Common myeloid progenitor, CD34-positive (primary cell): ENCODE results near the gene MEI1.
A peak's percentile ranks its signal among the peaks of the same experiment; 100 is the strongest.
"Not testable (repeated sequence)": the region's sequence is repeated elsewhere in the genome, so short reads cannot be mapped to it uniquely, and the experiment has no call there.

Experiments used
- CTCF ChIA-PET: fragments of 350-600 bp; sonication (Branson Sonifier 250); formaldehyde crosslinking; loops from one replicate; lab custom pipeline; 2021; ENCODE audit warnings: antibody characterized with exemption; lab: Charles Lee
- POLR2A ChIA-PET: fragments of 350-600 bp; sonication (Branson Sonifier 250); formaldehyde crosslinking; loops from one replicate; lab custom pipeline; 2021; ENCODE audit warnings: antibody characterized with exemption; lab: Charles Lee
- DNase-seq, 3 donors: peaks; one replicate each; pipeline versions ENCODE4 v3.0.0 to v3.0.0-alpha.2; 2013
- H3K27ac ChIP-seq, 2 experiments: 1 replicate in 1 of 2; 2 replicates in 1 of 2; pipeline ENCODE4 v1.7.0; 2013; ENCODE audit warnings: inconsistent platforms in 2 of 2, low read length in 2 of 2, mild to moderate bottlenecking in 2 of 2, low read depth in 1 of 2, moderate library complexity in 1 of 2; ENCODE audit not compliant: severe bottlenecking in 2 of 2, insufficient read depth in 1 of 2, poor library complexity in 1 of 2
- H3K27me3 ChIP-seq, 5 experiments: replicated peaks in 2 of 5; 1 replicate in 3 of 5; 2 replicates in 2 of 5; pipeline versions ENCODE4 v1.6.1 to v1.7.0; 2013; ENCODE audit warnings: low read length in 4 of 5, mild to moderate bottlenecking in 2 of 5, moderate library complexity in 2 of 5, inconsistent platforms in 1 of 5; ENCODE audit not compliant: insufficient read depth in 5 of 5, control insufficient read depth in 4 of 5
- H3K36me3 ChIP-seq, 4 experiments: 1 replicate in 2 of 4; 2 replicates in 2 of 4; pipeline versions ENCODE4 v1.6.1 to v1.7.0; 2013; ENCODE audit warnings: low read length in 3 of 4, control low read depth in 1 of 4, mild to moderate bottlenecking in 1 of 4; ENCODE audit not compliant: control insufficient read depth in 4 of 4, insufficient read depth in 4 of 4
- H3K4me1 ChIP-seq, 4 experiments: 1 replicate in 3 of 4; 2 replicates in 1 of 4; pipeline versions ENCODE4 v1.6.1 to v1.7.1; 2013; ENCODE audit warnings: low read length in 3 of 4, mild to moderate bottlenecking in 3 of 4, control low read depth in 1 of 4, inconsistent platforms in 1 of 4, moderate library complexity in 1 of 4; ENCODE audit not compliant: control insufficient read depth in 4 of 4, insufficient read depth in 4 of 4; ENCODE audit errors: control extremely low read depth in 1 of 4
- H3K4me3 ChIP-seq, 7 experiments: 1 replicate in 4 of 7; 2 replicates in 3 of 7; pipeline versions ENCODE4 v1.5.1 to v1.7.0; 2013; ENCODE audit warnings: mild to moderate bottlenecking in 7 of 7, low read length in 6 of 7, moderate library complexity in 6 of 7, inconsistent platforms in 2 of 7, low read depth in 2 of 7, control low read depth in 1 of 7; ENCODE audit not compliant: insufficient read depth in 4 of 7, control insufficient read depth in 1 of 7; ENCODE audit errors: extremely low read depth in 1 of 7
- H3K9me3 ChIP-seq, 5 experiments: 1 replicate in 4 of 5; 2 replicates in 1 of 5; pipeline versions ENCODE4 v1.6.1 to v1.7.1; 2013; ENCODE audit warnings: low read length in 4 of 5, mild to moderate bottlenecking in 2 of 5, inconsistent platforms in 1 of 5, low read depth in 1 of 5, moderate library complexity in 1 of 5; ENCODE audit not compliant: control insufficient read depth in 4 of 5, insufficient read depth in 2 of 5; ENCODE audit errors: control extremely low read depth in 1 of 5
- WGBS: methylation state at CpG from one replicate; pipeline ENCODE4 v1.1.5; 2013; ENCODE audit not compliant: insufficient coverage; 5-methylcytosine and 5-hydroxymethylcytosine counted together

MEI1 gene

GRCh38 chr22:41732096-41732772 lies 32.9 kb downstream of the MEI1 start:
- no peaks in the 10 kb centered on the region for H3K4me1 ChIP-seq
- no peaks in the 10 kb centered on the region for H3K9me3 ChIP-seq
- no peaks in the 10 kb centered on the region for H3K27me3 ChIP-seq
- ChIA-PET POLR2A (no interaction called here), CTCF (interaction anchor here (0.7 kb wide), 1 partner anchor 35 kb away, joined by 3 read pairs; no protein-coding TSS in a partner anchor)
- 93% methylated on average over 5 of the region's 7 CpGs for WGBS
- no peak overlapping the region for H3K4me3 ChIP-seq
- H3K27ac ChIP-seq = no peak overlapping the region
- peak in 2 of 3 donors; percentile 17 to 27 for DNase-seq
- no peaks in the 10 kb centered on the region for H3K36me3 ChIP-seq

DNA sequence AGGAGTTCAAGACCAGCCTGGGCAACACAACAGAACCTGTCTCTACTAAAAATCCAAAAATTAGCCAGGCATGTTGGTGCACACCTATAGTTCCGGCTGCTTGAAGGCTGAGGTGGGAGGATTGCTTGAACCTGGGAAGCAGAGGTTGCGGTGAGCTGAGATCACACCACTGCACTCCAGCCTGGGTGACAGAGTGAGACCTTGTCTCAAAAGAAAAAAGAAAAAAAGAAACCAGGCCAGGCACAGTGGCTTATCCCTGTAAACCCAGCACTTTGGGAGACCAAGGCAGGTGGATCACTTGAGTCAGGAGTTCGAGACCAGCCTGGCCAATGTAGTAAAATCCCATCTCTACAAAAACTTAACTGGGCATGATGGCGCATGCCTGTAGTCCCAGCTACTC lies 33.9 kb downstream of the MEI1 start:
- DNase-seq, H3K27me3 ChIP-seq, H3K9me3 ChIP-seq, H3K4me3 ChIP-seq, H3K4me1 ChIP-seq, H3K27ac ChIP-seq, H3K36me3 ChIP-seq, POLR2A ChIA-PET: not testable (repeated sequence)
- 95% methylated on average over 2 of the region's 4 CpGs for WGBS
- CTCF ChIA-PET = interaction anchor here (0.7 to 1.8 kb wide), 2 partner anchors 36 kb away, joined by 3 to 4 read pairs; no protein-coding TSS in a partner anchor

GRCh38 chr22:41739576-41739975 lies 40.3 kb downstream of the MEI1 start:
- WGBS = 100% methylated on average over 2 of the region's 3 CpGs
- Histone ChIP-seq H3K36me3 (no peaks in the 10 kb centered on the region), H3K4me3 (no peak overlapping the region), H3K4me1 (no peaks in the 10 kb centered on the region), H3K27ac (no peak overlapping the region), H3K27me3 (no peaks in the 10 kb centered on the region), H3K9me3 (no peaks in the 10 kb centered on the region)
- POLR2A ChIA-PET = no interaction called here
- CTCF ChIA-PET = interaction anchor here (1.2 to 1.7 kb wide), 4 partner anchors 9 to 186 kb away, joined by 3 to 8 read pairs (median 4); no protein-coding TSS in a partner anchor
- DNase-seq = no peak

- H3K36me3 ChIP-seq = no peaks in the 10 kb centered on the region
- H3K9me3 ChIP-seq = no peaks in the 10 kb centered on the region
- H3K27me3 ChIP-seq = peaks cover 0 to 2% (median 0%) of the 10 kb centered on the region in 5 experiments
- 64% methylated on average over 4 of the region's 6 CpGs for WGBS
- no peak overlapping the region for H3K27ac ChIP-seq
- H3K4me1 ChIP-seq = peaks cover 0 to 3% (median under 1%) of the 10 kb centered on the region in 4 experiments
- H3K4me3 ChIP-seq = no peak overlapping the region
- ChIA-PET POLR2A (no interaction called here), CTCF (interaction anchor here (1.0 to 1.3 kb wide), 2 partner anchors 26 to 46 kb away, joined by 4 to 5 read pairs; no protein-coding TSS in a partner anchor)
- DNase-seq = no peak
Observed at GRCh38 chr22:41742918-41743317, 43.6 kb downstream of the MEI1 start.

DNA sequence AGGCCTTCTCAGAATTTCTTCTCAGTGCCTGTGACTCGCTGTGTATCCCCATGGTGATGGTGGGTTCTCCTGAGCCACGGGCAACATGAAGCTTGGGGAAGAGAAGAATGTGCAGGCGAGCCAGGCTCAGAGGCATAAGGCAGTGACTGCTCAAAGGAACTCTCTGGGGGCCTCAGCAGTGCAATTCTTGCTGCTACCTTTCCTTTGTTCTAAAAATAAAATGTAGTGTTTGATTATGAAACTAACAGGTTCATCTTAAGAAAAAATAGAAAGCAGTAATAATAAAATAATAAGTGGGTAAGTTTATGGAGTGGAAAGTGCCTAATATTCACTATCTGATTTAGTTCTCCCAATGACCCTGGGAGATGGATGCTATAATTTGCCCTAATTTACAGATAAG lies 46.7 kb downstream of the MEI1 start:
- H3K4me3 ChIP-seq = no peak overlapping the region
- H3K27ac ChIP-seq = no peak overlapping the region
- 100% methylated on average over 3 of the region's 3 CpGs for WGBS
- CTCF ChIA-PET = interaction anchor here (0.7 to 4.0 kb wide), 18 partner anchors 10 to 198 kb away, joined by 3 to 18 read pairs (median 5); partner anchors contain the start of gene CCDC134
- POLR2A ChIA-PET = interaction anchor here (0.5 to 1.4 kb wide), 2 partner anchors 26 to 54 kb away, joined by 3 to 4 read pairs; partner anchors contain the start of gene CCDC134
- H3K27me3 ChIP-seq = peaks cover 0 to 2% (median 0%) of the 10 kb centered on the region in 5 experiments
- no peaks in the 10 kb centered on the region for H3K9me3 ChIP-seq
- peaks cover 0 to 3% (median under 1%) of the 10 kb centered on the region in 4 experiments for H3K4me1 ChIP-seq
- H3K36me3 ChIP-seq = no peaks in the 10 kb centered on the region
- no peak for DNase-seq

GRCh38 chr22:41746567-41747400 lies 47.5 kb downstream of the MEI1 start:
- H3K9me3 ChIP-seq = no peaks in the 10 kb centered on the region
- ChIA-PET CTCF (interaction anchor here (0.7 to 4.0 kb wide), 29 partner anchors 9 to 200 kb away, joined by 3 to 18 read pairs (median 4); partner anchors contain the start of genes CCDC134 and CENPM), POLR2A (interaction anchor here (0.5 to 1.4 kb wide), 3 partner anchors 26 to 112 kb away, joined by 3 to 5 read pairs (median 4); partner anchors contain the start of gene CCDC134)
- peak; percentile 58 to 69 (median 65) for DNase-seq
- peaks cover 0 to 2% (median 0%) of the 10 kb centered on the region in 5 experiments for H3K27me3 ChIP-seq
- peaks cover 0 to 3% (median under 1%) of the 10 kb centered on the region in 4 experiments for H3K4me1 ChIP-seq
- H3K36me3 ChIP-seq = no peaks in the 10 kb centered on the region
- WGBS = no CpG with 5 or more reads among the region's 3 CpGs
- no peak overlapping the region for H3K27ac ChIP-seq
- no peak overlapping the region for H3K4me3 ChIP-seq
